GM23338 (cell line): Measurements from ENCODE around the gene TANGO2. TPM values are rescaled to one million over a fixed set of nuclear protein-coding genes. Genes with fewer than 3 reads are reported as not detected.

Experiments
- ATAC-seq: fragments of 200-7000 bp; cut with Tn5 transposase; 3 replicates; pipeline ENCODE4 v1.9.1; 2020
- DNase-seq: peaks from one replicate; pipeline ENCODE4 v3.0.0-alpha.2; 2015; ENCODE audit warnings: low spot score
- H2AFZ ChIP-seq: fragments of 200-600 bp; sonication (generic); 2 replicates; pipeline ENCODE4 v1.8.0; 2016; ENCODE audit warnings: antibody characterized with exemption, mild to moderate bottlenecking, moderate library complexity
- H3F3A ChIP-seq: fragments of 200-600 bp; sonication (generic); replicated peaks from 2 replicates; pipeline ENCODE4 v1.8.0; 2017; ENCODE audit warnings: antibody characterized with exemption, mixed run types, low read depth
- H3K27ac ChIP-seq: fragments of 200-600 bp; sonication (generic); 2 replicates; pipeline ENCODE4 v1.6.1; 2016; ENCODE audit warnings: low read depth
- H3K27me3 ChIP-seq: fragments of 200-600 bp; sonication (generic); 2 replicates; pipeline ENCODE4 v1.8.0; 2016; ENCODE audit warnings: mild to moderate bottlenecking, mixed run types, moderate library complexity; ENCODE audit not compliant: insufficient read depth
- H3K36me3 ChIP-seq: fragments of 200-600 bp; sonication (generic); 2 replicates; pipeline ENCODE4 v1.8.0; 2016; ENCODE audit warnings: mild to moderate bottlenecking; ENCODE audit not compliant: insufficient read depth
- H3K4me1 ChIP-seq: fragments of 200-600 bp; sonication (generic); 2 replicates; pipeline ENCODE4 v1.8.0; 2016; ENCODE audit warnings: mild to moderate bottlenecking, moderate library complexity; ENCODE audit not compliant: insufficient read depth
- H3K4me2 ChIP-seq: fragments of 200-600 bp; sonication (generic); 2 replicates; pipeline ENCODE4 v1.7.1; 2017; ENCODE audit warnings: mixed run types
- H3K4me3 ChIP-seq: fragments of 200-600 bp; sonication (generic); 2 replicates; pipeline ENCODE4 v1.6.1; 2016; ENCODE audit warnings: mixed run types
- H3K79me2 ChIP-seq: fragments of 200-600 bp; sonication (generic); replicated peaks from 2 replicates; pipeline ENCODE4 v1.8.0; 2017; ENCODE audit warnings: mild to moderate bottlenecking; ENCODE audit not compliant: insufficient read depth
- H3K9me2 ChIP-seq: fragments of 200-600 bp; sonication (generic); 2 replicates; pipeline ENCODE4 v1.8.0; 2017; ENCODE audit not compliant: insufficient read depth
- H4K20me1 ChIP-seq: fragments of 200-600 bp; sonication (generic); replicated peaks from 2 replicates; pipeline ENCODE4 v1.8.0; 2017; ENCODE audit warnings: mild to moderate bottlenecking; ENCODE audit not compliant: insufficient read depth
- H3K27ac Mint-ChIP-seq: 2 replicates; pipeline ENCODE4 v1.8.0; 2020; ENCODE audit warnings: inconsistent platforms, mild to moderate bottlenecking, moderate library complexity, mixed read lengths
- H3K27me3 Mint-ChIP-seq: 3 replicates; pipeline ENCODE4 v1.8.0; 2022; ENCODE audit warnings: low read depth, mild to moderate bottlenecking, moderate library complexity, mixed read lengths, inconsistent platforms; ENCODE audit not compliant: insufficient read depth, poor library complexity
- H3K36me3 Mint-ChIP-seq: 3 replicates; pipeline ENCODE4 v1.8.0; 2021; ENCODE audit warnings: low read depth, mild to moderate bottlenecking, inconsistent platforms, moderate library complexity, mixed read lengths
- H3K4me1 Mint-ChIP-seq: 3 replicates; pipeline ENCODE4 v1.8.0; 2020; ENCODE audit warnings: mild to moderate bottlenecking, inconsistent platforms, mixed read lengths
- H3K4me3 Mint-ChIP-seq: 3 replicates; pipeline ENCODE4 v1.8.0; 2021; ENCODE audit warnings: moderate library complexity, mild to moderate bottlenecking, inconsistent platforms, mixed read lengths
- H3K9me3 Mint-ChIP-seq: 3 replicates; pipeline ENCODE4 v1.8.0; 2020; ENCODE audit warnings: moderate library complexity, mild to moderate bottlenecking, inconsistent platforms, mixed read lengths
- CREB1 ChIP-seq: fragments of 250-450 bp; sonication (Bioruptor Pico); IDR thresholded peaks from 2 replicates; pipeline ENCODE4 v1.5.0; 2020; ENCODE audit warnings: low read depth, mild to moderate bottlenecking, moderate library complexity
- EZH2 ChIP-seq: fragments of 200-600 bp; sonication (generic); IDR thresholded peaks from one replicate; pipeline ENCODE4 v1.8.0; 2017; ENCODE audit warnings: antibody characterized with exemption, mild to moderate bottlenecking, low read depth; ENCODE audit not compliant: unreplicated experiment
- EZH2phosphoT487 ChIP-seq: fragments of 200-600 bp; sonication (generic); IDR thresholded peaks from one replicate; pipeline ENCODE4 v1.8.1; 2018; ENCODE audit warnings: antibody characterized with exemption; ENCODE audit not compliant: unreplicated experiment
- JUNB ChIP-seq: IDR thresholded peaks from one replicate; pipeline ENCODE4 v1.6.1; 2016; ENCODE audit warnings: antibody characterized with exemption; ENCODE audit not compliant: unreplicated experiment
- NANOG ChIP-seq: IDR thresholded peaks from 2 replicates; pipeline ENCODE4 v1.6.1; 2016; ENCODE audit warnings: antibody characterized with exemption, borderline replicate concordance
- POLR2AphosphoS5 ChIP-seq: IDR thresholded peaks from 2 replicates; pipeline ENCODE4 v1.6.1; 2016; ENCODE audit warnings: antibody characterized with exemption, low read depth
- STAT1 ChIP-seq: IDR thresholded peaks from one replicate; pipeline ENCODE4 v1.6.1; 2016; ENCODE audit warnings: antibody characterized with exemption; ENCODE audit not compliant: unreplicated experiment
- ZNF114 ChIP-seq: fragments of 250-450 bp; sonication (Bioruptor Pico); IDR thresholded peaks from 2 replicates; pipeline ENCODE4 v1.5.0; 2020; ENCODE audit warnings: mild to moderate bottlenecking, moderate library complexity
- ZNF331 ChIP-seq: fragments of 250-450 bp; sonication (Bioruptor Pico); IDR thresholded peaks from 2 replicates; pipeline ENCODE4 v1.5.0; 2020; ENCODE audit warnings: low read depth, mild to moderate bottlenecking, moderate library complexity
- polyA plus RNA-seq: library from polyadenylated mRNA; unstranded; fragments of >200 nt; fragmentation: Nextera tagmentation; extraction: Ambion mirVana; gene quantifications from 2 replicates; pipeline ENCODE4 v1.2.1, GENCODE V29; 2016
- total RNA-seq: library from RNA; depleted of rRNA; stranded (reverse); fragments of >200 nt; shearing (Covaris generic); gene quantifications from 2 replicates; pipeline ENCODE4 v1.2.3, GENCODE V29; 2014
- TF ChIP-seq, protein P1 (sequence below): IDR thresholded peaks from 2 replicates; pipeline ENCODE4 v1.6.1; 2016; ENCODE audit warnings: antibody characterized with exemption
- TF ChIP-seq, protein P2 (sequence below): fragments of 250-450 bp; sonication (Bioruptor Pico); IDR thresholded peaks from 2 replicates; pipeline ENCODE4 v1.5.0; 2020; ENCODE audit warnings: mild to moderate bottlenecking, moderate library complexity
- TF ChIP-seq, protein P3 (sequence below): IDR thresholded peaks from one replicate; pipeline ENCODE4 v1.6.1; 2018; ENCODE audit warnings: antibody characterized with exemption; ENCODE audit not compliant: unreplicated experiment

TANGO2 gene
- total and polyA plus RNA-seq, 2 experiments from 2014 or later = 6.9 to 15.0 TPM

DNA sequence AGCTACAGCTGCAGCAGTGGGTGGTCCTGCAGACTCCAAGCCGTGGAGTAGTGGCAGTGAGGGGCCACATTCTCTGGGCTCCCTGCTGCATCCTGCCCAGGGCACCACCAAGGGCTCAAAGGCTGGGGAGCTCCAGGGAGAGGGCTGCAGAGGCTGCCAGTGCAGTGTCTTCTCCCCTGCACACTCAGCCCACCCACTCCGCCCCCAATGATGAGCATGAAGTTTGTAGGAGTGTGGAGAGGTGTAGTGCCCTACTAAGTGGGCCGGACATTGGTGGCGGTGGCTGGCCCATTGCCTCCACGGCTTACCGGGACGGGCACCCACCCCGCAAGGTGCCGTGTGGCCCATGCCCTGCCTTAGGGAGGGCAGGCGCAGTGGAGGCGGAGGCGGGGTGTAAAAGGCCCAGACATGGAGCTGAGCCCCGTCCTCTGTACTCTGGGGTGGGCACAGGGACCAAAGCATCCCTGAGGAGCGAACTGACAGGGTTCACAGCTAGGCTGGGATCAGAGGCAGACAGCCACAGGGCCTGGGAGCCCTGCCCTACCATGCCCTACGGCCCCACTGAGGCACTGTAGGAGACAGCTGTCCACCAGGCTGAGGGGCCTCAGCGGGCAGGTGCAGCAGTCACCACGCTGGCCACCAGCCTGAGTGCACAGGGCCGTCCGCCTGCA, 23.2 kb upstream of the TANGO2 start (continued):
- TF ChIP-seq, protein P1, sequence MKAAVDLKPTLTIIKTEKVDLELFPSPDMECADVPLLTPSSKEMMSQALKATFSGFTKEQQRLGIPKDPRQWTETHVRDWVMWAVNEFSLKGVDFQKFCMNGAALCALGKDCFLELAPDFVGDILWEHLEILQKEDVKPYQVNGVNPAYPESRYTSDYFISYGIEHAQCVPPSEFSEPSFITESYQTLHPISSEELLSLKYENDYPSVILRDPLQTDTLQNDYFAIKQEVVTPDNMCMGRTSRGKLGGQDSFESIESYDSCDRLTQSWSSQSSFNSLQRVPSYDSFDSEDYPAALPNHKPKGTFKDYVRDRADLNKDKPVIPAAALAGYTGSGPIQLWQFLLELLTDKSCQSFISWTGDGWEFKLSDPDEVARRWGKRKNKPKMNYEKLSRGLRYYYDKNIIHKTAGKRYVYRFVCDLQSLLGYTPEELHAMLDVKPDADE = no peak

DNA sequence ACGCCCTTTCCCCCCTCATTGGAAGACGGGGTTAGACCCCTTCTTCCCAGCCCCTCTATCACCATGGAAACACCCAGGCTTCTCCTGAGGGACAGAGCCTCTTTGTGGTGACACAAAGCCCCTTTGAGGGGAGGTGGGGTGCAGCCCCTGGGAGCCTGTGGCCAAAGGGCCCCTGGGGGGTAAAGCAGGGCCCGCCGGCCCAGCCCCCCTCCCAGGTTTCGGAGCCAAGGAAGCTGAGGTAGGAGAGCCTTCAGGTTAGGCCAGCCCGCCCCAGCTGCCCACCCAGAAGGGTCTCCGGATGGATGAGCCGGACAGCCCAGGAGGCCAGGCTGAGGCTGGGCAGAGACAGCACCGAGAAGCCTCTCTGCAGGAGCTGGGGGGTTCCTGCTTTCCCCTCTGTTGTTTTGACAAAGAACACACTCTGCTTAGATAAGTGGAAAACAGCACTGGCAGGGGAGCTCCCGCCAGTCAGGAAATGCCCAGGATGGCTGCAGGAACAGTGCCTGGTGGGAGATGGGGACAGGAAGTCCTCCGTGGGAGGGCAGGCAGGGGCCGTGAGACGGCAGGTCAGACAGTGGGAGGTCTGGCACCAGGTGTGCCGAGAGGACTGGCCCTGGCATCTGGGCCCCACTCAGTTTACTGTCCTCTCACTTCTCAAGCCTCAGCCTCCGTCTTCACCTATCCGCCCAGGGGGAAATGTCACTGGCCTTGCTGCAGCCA, 22.5 kb upstream of the TANGO2 start:
- H3F3A ChIP-seq = no peaks in the 10 kb centered on the region
- H3K9me2 ChIP-seq = no peaks in the 10 kb centered on the region
- Mint-ChIP-seq H3K9me3 (peaks cover 6% of the 10 kb centered on the region; the same call in 2 of the 3 replicates), H3K27ac (no peak overlapping the region), H3K27me3 (peaks cover 9% of the 10 kb centered on the region), H3K36me3 (peaks cover under 1% of the 10 kb centered on the region; the same call in 1 of the 3 replicates), H3K4me3 (no peak overlapping the region), H3K4me1 (peaks cover 31% of the 10 kb centered on the region)
- no peaks in the 10 kb centered on the region; the same call in 1 of the 2 replicates for H4K20me1 ChIP-seq
- no peak overlapping the region for H3K4me3 ChIP-seq
- H3K79me2 ChIP-seq = no peaks in the 10 kb centered on the region
- H3K4me2 ChIP-seq = no peak overlapping the region
- H3K27ac ChIP-seq = no peak overlapping the region
- H3K36me3 ChIP-seq = no peaks in the 10 kb centered on the region
- peak; percentile 16 for ATAC-seq
- peaks cover 17% of the 10 kb centered on the region for H3K4me1 ChIP-seq
- no peaks in the 10 kb centered on the region for H3K27me3 ChIP-seq
- no peak for DNase-seq
- no peak overlapping the region for H2AFZ ChIP-seq
- TF ChIP-seq, protein P2, sequence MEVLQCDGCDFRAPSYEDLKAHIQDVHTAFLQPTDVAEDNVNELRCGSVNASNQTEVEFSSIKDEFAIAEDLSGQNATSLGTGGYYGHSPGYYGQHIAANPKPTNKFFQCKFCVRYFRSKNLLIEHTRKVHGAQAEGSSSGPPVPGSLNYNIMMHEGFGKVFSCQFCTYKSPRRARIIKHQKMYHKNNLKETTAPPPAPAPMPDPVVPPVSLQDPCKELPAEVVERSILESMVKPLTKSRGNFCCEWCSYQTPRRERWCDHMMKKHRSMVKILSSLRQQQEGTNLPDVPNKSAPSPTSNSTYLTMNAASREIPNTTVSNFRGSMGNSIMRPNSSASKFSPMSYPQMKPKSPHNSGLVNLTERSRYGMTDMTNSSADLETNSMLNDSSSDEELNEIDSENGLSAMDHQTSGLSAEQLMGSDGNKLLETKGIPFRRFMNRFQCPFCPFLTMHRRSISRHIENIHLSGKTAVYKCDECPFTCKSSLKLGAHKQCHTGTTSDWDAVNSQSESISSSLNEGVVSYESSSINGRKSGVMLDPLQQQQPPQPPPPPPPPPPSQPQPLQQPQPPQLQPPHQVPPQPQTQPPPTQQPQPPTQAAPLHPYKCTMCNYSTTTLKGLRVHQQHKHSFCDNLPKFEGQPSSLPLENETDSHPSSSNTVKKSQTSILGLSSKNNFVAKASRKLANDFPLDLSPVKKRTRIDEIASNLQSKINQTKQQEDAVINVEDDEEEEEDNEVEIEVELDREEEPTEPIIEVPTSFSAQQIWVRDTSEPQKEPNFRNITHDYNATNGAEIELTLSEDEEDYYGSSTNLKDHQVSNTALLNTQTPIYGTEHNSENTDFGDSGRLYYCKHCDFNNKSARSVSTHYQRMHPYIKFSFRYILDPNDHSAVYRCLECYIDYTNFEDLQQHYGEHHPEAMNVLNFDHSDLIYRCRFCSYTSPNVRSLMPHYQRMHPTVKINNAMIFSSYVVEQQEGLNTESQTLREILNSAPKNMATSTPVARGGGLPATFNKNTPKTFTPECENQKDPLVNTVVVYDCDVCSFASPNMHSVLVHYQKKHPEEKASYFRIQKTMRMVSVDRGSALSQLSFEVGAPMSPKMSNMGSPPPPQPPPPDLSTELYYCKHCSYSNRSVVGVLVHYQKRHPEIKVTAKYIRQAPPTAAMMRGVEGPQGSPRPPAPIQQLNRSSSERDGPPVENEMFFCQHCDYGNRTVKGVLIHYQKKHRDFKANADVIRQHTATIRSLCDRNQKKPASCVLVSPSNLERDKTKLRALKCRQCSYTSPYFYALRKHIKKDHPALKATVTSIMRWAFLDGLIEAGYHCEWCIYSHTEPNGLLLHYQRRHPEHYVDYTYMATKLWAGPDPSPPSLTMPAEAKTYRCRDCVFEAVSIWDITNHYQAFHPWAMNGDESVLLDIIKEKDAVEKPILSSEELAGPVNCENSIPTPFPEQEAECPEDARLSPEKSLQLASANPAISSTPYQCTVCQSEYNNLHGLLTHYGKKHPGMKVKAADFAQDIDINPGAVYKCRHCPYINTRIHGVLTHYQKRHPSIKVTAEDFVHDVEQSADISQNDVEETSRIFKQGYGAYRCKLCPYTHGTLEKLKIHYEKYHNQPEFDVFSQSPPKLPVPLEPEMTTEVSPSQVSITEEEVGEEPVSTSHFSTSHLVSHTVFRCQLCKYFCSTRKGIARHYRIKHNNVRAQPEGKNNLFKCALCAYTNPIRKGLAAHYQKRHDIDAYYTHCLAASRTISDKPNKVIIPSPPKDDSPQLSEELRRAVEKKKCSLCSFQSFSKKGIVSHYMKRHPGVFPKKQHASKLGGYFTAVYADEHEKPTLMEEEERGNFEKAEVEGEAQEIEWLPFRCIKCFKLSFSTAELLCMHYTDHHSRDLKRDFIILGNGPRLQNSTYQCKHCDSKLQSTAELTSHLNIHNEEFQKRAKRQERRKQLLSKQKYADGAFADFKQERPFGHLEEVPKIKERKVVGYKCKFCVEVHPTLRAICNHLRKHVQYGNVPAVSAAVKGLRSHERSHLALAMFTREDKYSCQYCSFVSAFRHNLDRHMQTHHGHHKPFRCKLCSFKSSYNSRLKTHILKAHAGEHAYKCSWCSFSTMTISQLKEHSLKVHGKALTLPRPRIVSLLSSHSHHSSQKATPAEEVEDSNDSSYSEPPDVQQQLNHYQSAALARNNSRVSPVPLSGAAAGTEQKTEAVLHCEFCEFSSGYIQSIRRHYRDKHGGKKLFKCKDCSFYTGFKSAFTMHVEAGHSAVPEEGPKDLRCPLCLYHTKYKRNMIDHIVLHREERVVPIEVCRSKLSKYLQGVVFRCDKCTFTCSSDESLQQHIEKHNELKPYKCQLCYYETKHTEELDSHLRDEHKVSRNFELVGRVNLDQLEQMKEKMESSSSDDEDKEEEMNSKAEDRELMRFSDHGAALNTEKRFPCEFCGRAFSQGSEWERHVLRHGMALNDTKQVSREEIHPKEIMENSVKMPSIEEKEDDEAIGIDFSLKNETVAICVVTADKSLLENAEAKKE (CRISPR knock-in tag) = no peak
- TF ChIP-seq POLR2AphosphoS5 = no peak
- no peak for TF ChIP-seq ZNF114
- TF ChIP-seq NANOG = no peak
- TF ChIP-seq EZH2phosphoT487 = no peak
- no peak for TF ChIP-seq EZH2
- no peak for TF ChIP-seq ZNF331 (CRISPR knock-in tag)
- TF ChIP-seq, protein P3, sequence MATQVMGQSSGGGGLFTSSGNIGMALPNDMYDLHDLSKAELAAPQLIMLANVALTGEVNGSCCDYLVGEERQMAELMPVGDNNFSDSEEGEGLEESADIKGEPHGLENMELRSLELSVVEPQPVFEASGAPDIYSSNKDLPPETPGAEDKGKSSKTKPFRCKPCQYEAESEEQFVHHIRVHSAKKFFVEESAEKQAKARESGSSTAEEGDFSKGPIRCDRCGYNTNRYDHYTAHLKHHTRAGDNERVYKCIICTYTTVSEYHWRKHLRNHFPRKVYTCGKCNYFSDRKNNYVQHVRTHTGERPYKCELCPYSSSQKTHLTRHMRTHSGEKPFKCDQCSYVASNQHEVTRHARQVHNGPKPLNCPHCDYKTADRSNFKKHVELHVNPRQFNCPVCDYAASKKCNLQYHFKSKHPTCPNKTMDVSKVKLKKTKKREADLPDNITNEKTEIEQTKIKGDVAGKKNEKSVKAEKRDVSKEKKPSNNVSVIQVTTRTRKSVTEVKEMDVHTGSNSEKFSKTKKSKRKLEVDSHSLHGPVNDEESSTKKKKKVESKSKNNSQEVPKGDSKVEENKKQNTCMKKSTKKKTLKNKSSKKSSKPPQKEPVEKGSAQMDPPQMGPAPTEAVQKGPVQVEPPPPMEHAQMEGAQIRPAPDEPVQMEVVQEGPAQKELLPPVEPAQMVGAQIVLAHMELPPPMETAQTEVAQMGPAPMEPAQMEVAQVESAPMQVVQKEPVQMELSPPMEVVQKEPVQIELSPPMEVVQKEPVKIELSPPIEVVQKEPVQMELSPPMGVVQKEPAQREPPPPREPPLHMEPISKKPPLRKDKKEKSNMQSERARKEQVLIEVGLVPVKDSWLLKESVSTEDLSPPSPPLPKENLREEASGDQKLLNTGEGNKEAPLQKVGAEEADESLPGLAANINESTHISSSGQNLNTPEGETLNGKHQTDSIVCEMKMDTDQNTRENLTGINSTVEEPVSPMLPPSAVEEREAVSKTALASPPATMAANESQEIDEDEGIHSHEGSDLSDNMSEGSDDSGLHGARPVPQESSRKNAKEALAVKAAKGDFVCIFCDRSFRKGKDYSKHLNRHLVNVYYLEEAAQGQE = no peak
- TF ChIP-seq, protein P1 = no peak
- no peak for TF ChIP-seq JUNB
- no peak for TF ChIP-seq CREB1 (CRISPR knock-in tag)
- no peak for TF ChIP-seq STAT1
